ENCODE measurements around the gene TMEM40.

Gene TMEM40

DNA sequence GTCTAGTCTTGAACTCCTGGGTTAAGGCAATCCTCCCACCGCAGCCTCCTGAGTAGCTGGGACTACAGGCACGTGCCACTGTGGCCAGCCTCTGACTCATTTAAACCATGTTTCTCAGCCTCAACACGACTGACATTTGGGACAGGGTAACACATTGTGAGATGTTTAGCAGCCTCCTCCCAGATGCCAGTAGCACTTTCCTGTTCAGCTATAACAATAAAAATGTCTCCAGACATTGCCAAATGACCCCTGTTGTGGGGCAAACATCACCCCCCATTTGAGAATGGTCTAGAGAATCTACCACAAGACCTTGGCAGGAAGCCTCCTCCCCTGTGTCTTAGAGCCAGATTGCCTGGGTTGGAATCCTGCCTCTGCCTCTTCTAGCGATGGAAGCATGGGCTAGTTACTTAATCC lies 8.4 kb downstream of the TMEM40 start:
- CTCF ChIA-PET = no interaction called here
- no peaks in the 10 kb centered on the region for H3K9me3 ChIP-seq (ENCODE audit: control extremely low read depth in 1 of 5, control insufficient read depth in 4 of 5, insufficient read depth in 2 of 5, low read depth in 1 of 5, low read length in 4 of 5)
- 44% methylated on average over 3 of the region's 4 CpGs for WGBS (ENCODE audit: insufficient coverage)
- POLR2A ChIA-PET = interaction anchor here (0.6 kb wide), 1 partner anchor 41 kb away, joined by 3 read pairs; no protein-coding TSS in a partner anchor
- peak in 2 of 3 donors; percentile 36 to 52 for DNase-seq
- H3K4me3 ChIP-seq (ENCODE audit: control insufficient read depth in 1 of 7, extremely low read depth in 1 of 7, insufficient read depth in 4 of 7, low read depth in 2 of 7, low read length in 6 of 7) = no peak overlapping the region
- no peaks in the 10 kb centered on the region for H3K36me3 ChIP-seq (ENCODE audit: control insufficient read depth in 4 of 4, insufficient read depth in 4 of 4, low read length in 3 of 4)
- peaks cover 0 to 14% (median 7%) of the 10 kb centered on the region in 4 experiments for H3K4me1 ChIP-seq (ENCODE audit: control extremely low read depth in 1 of 4, control insufficient read depth in 4 of 4, insufficient read depth in 4 of 4, low read length in 3 of 4)
- H3K27me3 ChIP-seq (replicated peaks in 2 of 5; ENCODE audit: control insufficient read depth in 4 of 5, insufficient read depth in 5 of 5, low read length in 4 of 5) = peaks cover 0 to 3% (median 0%) of the 10 kb centered on the region in 5 experiments
- no peak overlapping the region for H3K27ac ChIP-seq (ENCODE audit: insufficient read depth in 1 of 2, low read depth in 1 of 2, low read length in 2 of 2, poor library complexity in 1 of 2, severe bottlenecking in 2 of 2)

- no peak overlapping the region for H3K27ac ChIP-seq (ENCODE audit: insufficient read depth in 1 of 2, low read depth in 1 of 2, low read length in 2 of 2, poor library complexity in 1 of 2, severe bottlenecking in 2 of 2)
- H3K4me3 ChIP-seq (ENCODE audit: control insufficient read depth in 1 of 7, extremely low read depth in 1 of 7, insufficient read depth in 4 of 7, low read depth in 2 of 7, low read length in 6 of 7) = no peak overlapping the region
- H3K36me3 ChIP-seq (ENCODE audit: control insufficient read depth in 4 of 4, insufficient read depth in 4 of 4, low read length in 3 of 4) = no peaks in the 10 kb centered on the region
- DNase-seq = peak in 2 of 3 donors; percentile 26 to 40
- H3K4me1 ChIP-seq (ENCODE audit: control extremely low read depth in 1 of 4, control insufficient read depth in 4 of 4, insufficient read depth in 4 of 4, low read length in 3 of 4) = peaks cover 0 to 14% (median 7%) of the 10 kb centered on the region in 4 experiments
- POLR2A ChIA-PET = interaction anchor here (0.6 kb wide), 2 partner anchors 25 to 40 kb away, joined by 3 read pairs; no protein-coding TSS in a partner anchor
- CTCF ChIA-PET = no interaction called here
- H3K9me3 ChIP-seq (ENCODE audit: control extremely low read depth in 1 of 5, control insufficient read depth in 4 of 5, insufficient read depth in 2 of 5, low read depth in 1 of 5, low read length in 4 of 5) = no peaks in the 10 kb centered on the region
- 0% methylated on average over 3 of the region's 3 CpGs for WGBS (ENCODE audit: insufficient coverage)
- H3K27me3 ChIP-seq (replicated peaks in 2 of 5; ENCODE audit: control insufficient read depth in 4 of 5, insufficient read depth in 5 of 5, low read length in 4 of 5) = peaks cover 0 to 3% (median 0%) of the 10 kb centered on the region in 5 experiments
Observed at GRCh38 chr3:12750223-12750622, 8.8 kb downstream of the TMEM40 start.

DNA sequence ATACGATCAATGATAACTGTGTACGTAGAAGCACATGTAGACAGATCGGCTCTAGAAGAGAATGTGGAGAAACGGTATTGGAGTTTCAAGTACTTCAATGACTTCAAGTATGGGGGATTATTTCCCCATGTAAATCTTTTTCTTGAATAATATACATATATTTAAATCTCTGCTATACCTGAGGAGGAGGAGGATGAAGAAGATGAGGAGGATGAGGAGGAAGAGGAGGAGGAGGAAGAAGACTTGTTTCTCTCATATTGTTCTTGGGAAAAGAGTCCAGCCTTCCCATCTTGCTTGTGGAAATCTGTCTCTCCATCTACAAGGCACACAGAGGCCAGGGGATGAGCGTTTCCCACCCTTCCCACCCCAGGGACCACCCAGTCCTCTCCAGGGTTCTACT lies 10.6 kb downstream of the TMEM40 start:
- CTCF ChIA-PET = no interaction called here
- Histone ChIP-seq H3K9me3 (ENCODE audit: control extremely low read depth in 1 of 5, control insufficient read depth in 4 of 5, insufficient read depth in 2 of 5, low read depth in 1 of 5, low read length in 4 of 5) (no peaks in the 10 kb centered on the region), H3K27ac (ENCODE audit: insufficient read depth in 1 of 2, low read depth in 1 of 2, low read length in 2 of 2, poor library complexity in 1 of 2, severe bottlenecking in 2 of 2) (no peak overlapping the region), H3K4me3 (ENCODE audit: control insufficient read depth in 1 of 7, extremely low read depth in 1 of 7, insufficient read depth in 4 of 7, low read depth in 2 of 7, low read length in 6 of 7) (no peak overlapping the region), H3K27me3 (replicated peaks in 2 of 5; ENCODE audit: control insufficient read depth in 4 of 5, insufficient read depth in 5 of 5, low read length in 4 of 5) (peaks cover 0 to 3% (median 0%) of the 10 kb centered on the region in 5 experiments), H3K36me3 (ENCODE audit: control insufficient read depth in 4 of 4, insufficient read depth in 4 of 4, low read length in 3 of 4) (no peaks in the 10 kb centered on the region), H3K4me1 (ENCODE audit: control extremely low read depth in 1 of 4, control insufficient read depth in 4 of 4, insufficient read depth in 4 of 4, low read length in 3 of 4) (peaks cover 0 to 14% (median 7%) of the 10 kb centered on the region in 4 experiments)
- no peak for DNase-seq
- WGBS (ENCODE audit: insufficient coverage) = 100% methylated on average over 2 of the region's 5 CpGs
- POLR2A ChIA-PET = no interaction called here

GRCh38 chr3:12746419-12746818 lies 12.6 kb downstream of the TMEM40 start:
- H3K36me3 ChIP-seq (ENCODE audit: control insufficient read depth in 4 of 4, insufficient read depth in 4 of 4, low read length in 3 of 4) = no peaks in the 10 kb centered on the region
- ChIA-PET CTCF (interaction anchor here (1.0 kb wide), 1 partner anchor 39 kb away, joined by 3 read pairs; no protein-coding TSS in a partner anchor), POLR2A (no interaction called here)
- peaks cover 0 to 3% (median 0%) of the 10 kb centered on the region in 5 experiments for H3K27me3 ChIP-seq (replicated peaks in 2 of 5; ENCODE audit: control insufficient read depth in 4 of 5, insufficient read depth in 5 of 5, low read length in 4 of 5)
- WGBS (ENCODE audit: insufficient coverage) = 98% methylated on average over 10 of the region's 10 CpGs
- no peak overlapping the region for H3K4me3 ChIP-seq (ENCODE audit: control insufficient read depth in 1 of 7, extremely low read depth in 1 of 7, insufficient read depth in 4 of 7, low read depth in 2 of 7, low read length in 6 of 7)
- peaks cover 0 to 14% (median 7%) of the 10 kb centered on the region in 4 experiments for H3K4me1 ChIP-seq (ENCODE audit: control extremely low read depth in 1 of 4, control insufficient read depth in 4 of 4, insufficient read depth in 4 of 4, low read length in 3 of 4)
- no peak overlapping the region for H3K27ac ChIP-seq (ENCODE audit: insufficient read depth in 1 of 2, low read depth in 1 of 2, low read length in 2 of 2, poor library complexity in 1 of 2, severe bottlenecking in 2 of 2)
- no peaks in the 10 kb centered on the region for H3K9me3 ChIP-seq (ENCODE audit: control extremely low read depth in 1 of 5, control insufficient read depth in 4 of 5, insufficient read depth in 2 of 5, low read depth in 1 of 5, low read length in 4 of 5)
- no peak for DNase-seq

- Histone ChIP-seq H3K9me3 (ENCODE audit: control extremely low read depth in 1 of 5, control insufficient read depth in 4 of 5, insufficient read depth in 2 of 5, low read depth in 1 of 5, low read length in 4 of 5) (no peaks in the 10 kb centered on the region), H3K4me1 (ENCODE audit: control extremely low read depth in 1 of 4, control insufficient read depth in 4 of 4, insufficient read depth in 4 of 4, low read length in 3 of 4) (peaks cover 0 to 2% (median under 1%) of the 10 kb centered on the region in 4 experiments), H3K27ac (ENCODE audit: insufficient read depth in 1 of 2, low read depth in 1 of 2, low read length in 2 of 2, poor library complexity in 1 of 2, severe bottlenecking in 2 of 2) (no peak overlapping the region), H3K27me3 (replicated peaks in 2 of 5; ENCODE audit: control insufficient read depth in 4 of 5, insufficient read depth in 5 of 5, low read length in 4 of 5) (peaks cover 0 to 3% (median 0%) of the 10 kb centered on the region in 5 experiments), H3K36me3 (ENCODE audit: control insufficient read depth in 4 of 4, insufficient read depth in 4 of 4, low read length in 3 of 4) (no peaks in the 10 kb centered on the region), H3K4me3 (ENCODE audit: control insufficient read depth in 1 of 7, extremely low read depth in 1 of 7, insufficient read depth in 4 of 7, low read depth in 2 of 7, low read length in 6 of 7) (no peak overlapping the region)
- CTCF ChIA-PET = interaction anchor here (1.1 to 1.9 kb wide), 4 partner anchors 10 to 22 kb away, joined by 3 to 6 read pairs (median 4); no protein-coding TSS in a partner anchor
- WGBS (ENCODE audit: insufficient coverage) = 100% methylated on average over 1 of the region's 1 CpG
- POLR2A ChIA-PET = interaction anchor here (0.6 kb wide), 1 partner anchor 20 kb away, joined by 8 read pairs; no protein-coding TSS in a partner anchor
- no peak for DNase-seq
Observed at GRCh38 chr3:12744326-12744725, 14.7 kb downstream of the TMEM40 start.

- WGBS (ENCODE audit: insufficient coverage) = 94% methylated on average over 11 of the region's 11 CpGs
Observed at GRCh38 chr3:12743583-12743982, 15.5 kb downstream of the TMEM40 start.

DNA sequence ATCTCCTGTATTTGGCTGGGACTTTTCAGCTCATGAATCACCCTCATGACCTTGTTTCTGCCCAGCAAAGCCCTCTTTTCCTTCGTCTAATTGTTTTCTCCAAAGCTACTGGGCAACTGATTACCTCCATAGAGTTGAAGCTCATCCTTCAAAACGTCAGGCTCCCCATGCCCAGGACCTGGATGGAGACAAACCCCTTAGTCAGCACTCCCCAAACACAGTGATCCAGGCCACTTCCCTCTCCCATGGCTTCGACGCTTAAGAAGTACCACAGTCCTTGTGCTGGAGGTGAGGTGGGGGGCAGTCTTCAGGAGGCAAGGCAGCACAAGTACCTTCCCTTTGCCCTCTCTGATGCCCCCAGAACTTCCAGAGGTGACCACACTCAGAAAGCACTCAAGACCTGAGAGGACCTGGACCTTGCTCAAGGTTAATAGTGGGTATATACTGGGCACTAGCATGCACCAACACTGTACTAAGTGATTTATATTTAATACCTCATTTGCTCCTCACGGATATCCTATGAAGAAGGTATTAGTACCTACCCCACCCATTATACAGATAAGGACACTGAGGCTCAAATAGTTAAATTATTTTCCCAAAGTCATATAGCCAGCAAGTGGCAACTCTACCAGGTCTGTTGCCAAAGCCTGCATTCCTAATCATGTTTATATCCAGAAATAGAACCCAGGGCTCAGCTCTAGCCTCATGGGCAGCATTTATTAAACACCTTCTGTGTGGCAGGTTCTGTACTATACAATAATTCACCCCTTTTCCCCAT lies 16.5 kb downstream of the TMEM40 start:
- WGBS (ENCODE audit: insufficient coverage) = 98% methylated on average over 4 of the region's 5 CpGs
- POLR2A ChIA-PET = no interaction called here

More at GRCh38 chr3:12743583-12743982, 15.5 kb downstream of the TMEM40 start:
- no peak for DNase-seq
- CTCF ChIA-PET = interaction anchor here (1.1 to 1.7 kb wide), 2 partner anchors 15 to 23 kb away, joined by 3 to 4 read pairs; no protein-coding TSS in a partner anchor
- H3K27me3 ChIP-seq (replicated peaks in 2 of 5; ENCODE audit: control insufficient read depth in 4 of 5, insufficient read depth in 5 of 5, low read length in 4 of 5) = peaks cover 0 to 3% (median 0%) of the 10 kb centered on the region in 5 experiments
- H3K27ac ChIP-seq (ENCODE audit: insufficient read depth in 1 of 2, low read depth in 1 of 2, low read length in 2 of 2, poor library complexity in 1 of 2, severe bottlenecking in 2 of 2) = no peak overlapping the region
- H3K4me1 ChIP-seq (ENCODE audit: control extremely low read depth in 1 of 4, control insufficient read depth in 4 of 4, insufficient read depth in 4 of 4, low read length in 3 of 4) = no peaks in the 10 kb centered on the region
- no peaks in the 10 kb centered on the region for H3K36me3 ChIP-seq (ENCODE audit: control insufficient read depth in 4 of 4, insufficient read depth in 4 of 4, low read length in 3 of 4)
- no peaks in the 10 kb centered on the region for H3K9me3 ChIP-seq (ENCODE audit: control extremely low read depth in 1 of 5, control insufficient read depth in 4 of 5, insufficient read depth in 2 of 5, low read depth in 1 of 5, low read length in 4 of 5)
- POLR2A ChIA-PET = no interaction called here
- no peak overlapping the region for H3K4me3 ChIP-seq (ENCODE audit: control insufficient read depth in 1 of 7, extremely low read depth in 1 of 7, insufficient read depth in 4 of 7, low read depth in 2 of 7, low read length in 6 of 7)

More for the DNA sequence above, 16.5 kb downstream of the TMEM40 start:
- Histone ChIP-seq H3K36me3 (ENCODE audit: control insufficient read depth in 4 of 4, insufficient read depth in 4 of 4, low read length in 3 of 4) (no peaks in the 10 kb centered on the region), H3K27ac (ENCODE audit: insufficient read depth in 1 of 2, low read depth in 1 of 2, low read length in 2 of 2, poor library complexity in 1 of 2, severe bottlenecking in 2 of 2) (no peak overlapping the region), H3K9me3 (ENCODE audit: control extremely low read depth in 1 of 5, control insufficient read depth in 4 of 5, insufficient read depth in 2 of 5, low read depth in 1 of 5, low read length in 4 of 5) (no peaks in the 10 kb centered on the region), H3K4me1 (ENCODE audit: control extremely low read depth in 1 of 4, control insufficient read depth in 4 of 4, insufficient read depth in 4 of 4, low read length in 3 of 4) (no peaks in the 10 kb centered on the region), H3K27me3 (replicated peaks in 2 of 5; ENCODE audit: control insufficient read depth in 4 of 5, insufficient read depth in 5 of 5, low read length in 4 of 5) (peaks cover 0 to 2% (median 0%) of the 10 kb centered on the region in 5 experiments), H3K4me3 (ENCODE audit: control insufficient read depth in 1 of 7, extremely low read depth in 1 of 7, insufficient read depth in 4 of 7, low read depth in 2 of 7, low read length in 6 of 7) (no peak overlapping the region)
- DNase-seq = no peak
- CTCF ChIA-PET = no interaction called here
